Measurements from ENCODE around the gene RAB14. TPM values are rescaled to one million over a fixed set of nuclear protein-coding genes. Genes with fewer than 3 reads are reported as not detected.
A peak's percentile ranks its signal among the peaks of the same experiment; 100 is the strongest.

The RAB14 gene
- total and polyA plus RNA-seq, 8 donors = 16.8 to 60.4 (median 34.0) TPM

DNA sequence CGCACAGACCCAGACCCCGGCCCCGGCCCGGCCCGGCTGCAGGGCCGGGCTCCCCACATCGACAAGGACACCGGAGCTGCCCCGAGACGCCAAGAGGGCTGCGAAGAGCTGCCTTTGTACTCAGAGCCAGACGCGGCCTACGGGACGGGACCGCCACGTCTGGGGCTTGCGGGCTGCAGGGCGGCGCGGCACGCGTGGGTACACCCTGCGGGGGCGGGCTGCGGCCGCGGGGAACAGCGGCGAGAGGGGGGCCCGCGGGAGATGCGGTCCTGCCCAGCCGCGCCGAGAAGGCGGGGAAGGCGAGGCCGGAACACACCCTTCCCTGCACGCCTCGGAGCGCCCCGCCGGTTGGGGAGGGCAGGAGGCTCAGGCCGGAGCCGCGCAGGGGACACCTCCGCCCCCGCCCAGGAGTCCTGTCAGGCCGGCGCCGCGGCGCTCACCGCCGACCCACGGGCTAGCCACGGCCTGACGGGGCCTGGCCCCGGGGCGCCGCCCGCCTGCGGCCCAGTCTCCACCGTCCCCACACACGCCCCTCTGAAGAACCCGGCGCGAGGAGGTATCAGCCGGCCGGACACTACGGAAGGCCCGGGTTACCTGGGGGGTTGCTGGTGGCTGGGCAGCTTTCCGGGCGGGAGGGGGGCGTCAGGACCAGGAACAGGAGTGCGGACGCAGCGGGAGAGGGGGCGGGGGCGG, 478 bp downstream of the RAB14 start:
- Histone ChIP-seq H3K4me1 (peaks cover 47 to 54% (median 52%) of the 10 kb centered on the region in 4 donors), H3K4me3 (peak overlapping the region; percentile 95 to 99 (median 96)), H3K27me3 (no peaks in the 10 kb centered on the region), H3K36me3 (no peaks in the 10 kb centered on the region), H3K27ac (peak overlapping the region; percentile 95 to 98 (median 97)), H3K9me3 (no peaks in the 10 kb centered on the region)
- peak; percentile 53 to 76 for DNase-seq
- intact Hi-C loops (cut with DNase I; ENCODE audit: low total_unique reads) = no loop called here
- 0 to 1% (median 0%) methylated on average over 22 to 81 of the region's 81 CpGs for WGBS, 5 donors
- TF ChIP-seq, protein P1, sequence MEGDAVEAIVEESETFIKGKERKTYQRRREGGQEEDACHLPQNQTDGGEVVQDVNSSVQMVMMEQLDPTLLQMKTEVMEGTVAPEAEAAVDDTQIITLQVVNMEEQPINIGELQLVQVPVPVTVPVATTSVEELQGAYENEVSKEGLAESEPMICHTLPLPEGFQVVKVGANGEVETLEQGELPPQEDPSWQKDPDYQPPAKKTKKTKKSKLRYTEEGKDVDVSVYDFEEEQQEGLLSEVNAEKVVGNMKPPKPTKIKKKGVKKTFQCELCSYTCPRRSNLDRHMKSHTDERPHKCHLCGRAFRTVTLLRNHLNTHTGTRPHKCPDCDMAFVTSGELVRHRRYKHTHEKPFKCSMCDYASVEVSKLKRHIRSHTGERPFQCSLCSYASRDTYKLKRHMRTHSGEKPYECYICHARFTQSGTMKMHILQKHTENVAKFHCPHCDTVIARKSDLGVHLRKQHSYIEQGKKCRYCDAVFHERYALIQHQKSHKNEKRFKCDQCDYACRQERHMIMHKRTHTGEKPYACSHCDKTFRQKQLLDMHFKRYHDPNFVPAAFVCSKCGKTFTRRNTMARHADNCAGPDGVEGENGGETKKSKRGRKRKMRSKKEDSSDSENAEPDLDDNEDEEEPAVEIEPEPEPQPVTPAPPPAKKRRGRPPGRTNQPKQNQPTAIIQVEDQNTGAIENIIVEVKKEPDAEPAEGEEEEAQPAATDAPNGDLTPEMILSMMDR (IDR thresholded peaks at IDR 0.05) = no peak
- no peak for TF ChIP-seq EP300 (IDR thresholded peaks at IDR 0.05)
- no peak for TF ChIP-seq POLR2AphosphoS5 (IDR thresholded peaks at IDR 0.05)
- TF ChIP-seq POLR2A (IDR thresholded peaks at IDR 0.05) = no peak

DNA sequence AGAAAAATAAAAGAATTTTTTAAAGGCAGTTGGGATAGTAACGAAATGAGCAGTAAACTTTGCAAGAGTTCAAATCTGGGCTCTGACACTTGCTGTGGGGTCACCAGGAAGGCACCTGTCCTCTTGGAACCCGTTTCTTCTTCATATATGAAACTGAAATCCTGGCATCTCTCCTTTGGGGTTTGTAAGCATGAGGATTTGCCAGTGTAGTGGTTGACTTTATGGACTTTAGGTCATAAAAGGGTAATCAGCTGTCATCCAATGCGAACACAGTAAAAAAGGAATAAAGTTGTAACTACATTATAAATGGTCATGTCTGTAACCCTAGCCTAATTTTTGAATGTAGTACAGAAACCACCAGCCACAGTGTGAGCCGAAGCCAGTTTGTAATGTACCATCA, 1.3 kb downstream of the RAB14 start:
- intact Hi-C loops (cut with DNase I; ENCODE audit: low total_unique reads) = no loop called here
- Histone ChIP-seq H3K36me3 (no peaks in the 10 kb centered on the region), H3K27me3 (no peaks in the 10 kb centered on the region), H3K4me3 (peak overlapping the region; percentile 95 to 99 (median 96)), H3K9me3 (no peaks in the 10 kb centered on the region), H3K27ac (peak overlapping the region; percentile 95 to 98 (median 97)), H3K4me1 (peaks cover 49 to 61% (median 58%) of the 10 kb centered on the region in 4 donors)
- no peak for TF ChIP-seq POLR2AphosphoS5 (IDR thresholded peaks at IDR 0.05)
- TF ChIP-seq POLR2A (IDR thresholded peaks at IDR 0.05) = no peak
- TF ChIP-seq, protein P1 (IDR thresholded peaks at IDR 0.05) = no peak
- no peak for TF ChIP-seq EP300 (IDR thresholded peaks at IDR 0.05)
- WGBS, 5 donors = 5 to 12% (median 6%) methylated on average over 4 of the region's 4 CpGs
- DNase-seq = peak in 1 of 2 donors; percentile 21

DNA sequence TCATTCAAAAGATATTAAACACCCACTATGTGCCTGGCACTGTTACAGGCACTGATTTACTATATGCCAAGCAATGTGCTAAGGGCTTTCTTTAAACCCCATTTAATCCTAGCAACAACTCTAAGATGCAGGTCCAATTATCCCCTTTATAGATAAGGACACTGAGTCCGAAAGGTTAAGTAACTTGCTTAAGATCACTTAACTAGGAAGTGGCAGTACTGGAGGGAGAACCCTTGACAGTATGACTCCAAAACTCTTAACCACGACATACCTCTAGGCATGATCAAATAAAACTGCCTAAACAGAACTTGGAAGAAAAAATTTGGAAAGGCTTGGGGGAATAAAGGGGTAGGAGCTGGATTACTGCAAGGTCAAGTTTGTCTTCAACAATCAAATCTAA, 1.7 kb downstream of the RAB14 start:
- H3K36me3 ChIP-seq = no peaks in the 10 kb centered on the region
- no peaks in the 10 kb centered on the region for H3K27me3 ChIP-seq
- peak overlapping the region; percentile 95 to 99 (median 96) for H3K4me3 ChIP-seq
- 8 to 18% (median 13%) methylated on average over 2 of the region's 2 CpGs for WGBS, 5 donors
- no peak for DNase-seq
- intact Hi-C loops (cut with DNase I; ENCODE audit: low total_unique reads) = no loop called here
- no peak for TF ChIP-seq EP300 (IDR thresholded peaks at IDR 0.05)
- TF ChIP-seq POLR2AphosphoS5 (IDR thresholded peaks at IDR 0.05) = no peak
- TF ChIP-seq, protein P1 (IDR thresholded peaks at IDR 0.05) = no peak
- TF ChIP-seq POLR2A (IDR thresholded peaks at IDR 0.05) = no peak
- H3K4me1 ChIP-seq = peaks cover 49 to 65% (median 61%) of the 10 kb centered on the region in 4 donors
- H3K27ac ChIP-seq = peak overlapping the region in 3 of 5 donors; percentile 96 to 98 (median 97)
- no peaks in the 10 kb centered on the region for H3K9me3 ChIP-seq

DNA sequence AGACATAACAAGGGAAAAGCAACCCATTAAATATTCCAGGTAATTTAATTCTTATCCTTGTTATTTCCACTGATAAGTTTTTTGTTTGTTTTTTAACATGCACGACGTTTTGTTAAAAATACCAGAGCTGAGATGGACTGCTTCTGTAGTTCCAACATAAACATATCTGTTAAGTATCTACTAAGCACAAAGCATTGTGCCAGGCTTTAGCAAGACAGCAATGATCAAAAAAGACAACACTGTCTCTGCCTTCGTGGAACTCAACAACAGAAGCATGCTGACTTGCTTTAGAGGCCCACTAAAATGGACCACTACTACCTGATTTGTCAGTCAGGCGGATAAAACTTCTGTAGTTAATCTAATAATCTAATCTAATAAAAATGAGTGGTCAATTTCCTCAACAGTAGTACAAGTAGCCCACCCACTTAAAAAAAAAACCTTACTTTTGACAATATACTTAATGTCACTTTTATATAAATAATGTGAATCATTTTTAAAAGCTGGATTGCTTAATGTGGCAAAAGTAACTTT, 3.1 kb downstream of the RAB14 start:
- DNase-seq = no peak
- no peaks in the 10 kb centered on the region for H3K36me3 ChIP-seq
- H3K9me3 ChIP-seq = no peaks in the 10 kb centered on the region
- TF ChIP-seq POLR2AphosphoS5 (IDR thresholded peaks at IDR 0.05) (no peak), EP300 (IDR thresholded peaks at IDR 0.05) (no peak), POLR2A (IDR thresholded peaks at IDR 0.05) (no peak)
- TF ChIP-seq, protein P1 (IDR thresholded peaks at IDR 0.05) = no peak
- 15 to 26% (median 18%) methylated on average over 4 of the region's 4 CpGs for WGBS, 5 donors
- H3K27ac ChIP-seq = no peak overlapping the region
- intact Hi-C loops (cut with DNase I; ENCODE audit: low total_unique reads) = no loop called here
- peaks cover 59 to 78% (median 72%) of the 10 kb centered on the region in 4 donors for H3K4me1 ChIP-seq
- H3K4me3 ChIP-seq = peak overlapping the region in 2 of 4 donors; percentile 97 to 99
- H3K27me3 ChIP-seq = no peaks in the 10 kb centered on the region

All from stomach (tissue), 9 donors.